ENCODE results near the gene UGT3A1.

The UGT3A1 gene

GRCh38 chr5:35904443-35905132 lies 86.6 kb downstream of the UGT3A1 start:
- DNase-seq (ENCODE audit: low spot score), result no peak

DNA sequence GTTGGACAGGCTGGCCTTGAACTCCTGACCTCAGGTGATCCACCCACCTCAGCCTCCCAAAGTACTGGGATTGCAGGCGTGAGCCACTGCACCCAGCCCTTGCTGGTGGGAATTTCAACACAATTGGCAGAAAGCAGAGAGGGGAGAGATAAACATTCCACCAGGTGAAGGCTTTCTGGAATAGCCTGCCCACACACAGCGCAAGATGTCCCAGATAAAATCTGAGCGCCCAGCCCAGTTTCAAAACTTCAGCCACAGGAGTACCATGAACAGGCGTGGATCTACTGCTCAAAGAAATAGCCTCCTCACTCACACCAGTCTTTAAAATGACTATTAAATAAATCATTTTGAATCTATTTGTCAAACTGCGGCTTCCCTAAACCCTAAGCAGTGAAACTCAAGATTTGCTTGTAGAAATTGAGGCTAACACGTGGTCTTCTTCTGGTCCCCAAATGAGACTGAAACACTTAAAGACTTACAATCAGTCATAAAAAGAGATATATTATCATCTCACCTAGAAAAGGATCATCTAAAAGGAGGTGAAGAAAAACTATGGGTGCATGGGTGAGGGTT lies 87.5 kb downstream of the UGT3A1 start:
- DNase-seq (ENCODE audit: low spot score), result no peak

GRCh38 chr5:35902046-35902672 lies 89.0 kb downstream of the UGT3A1 start:
- DNase-seq (ENCODE audit: low spot score), result peak; percentile 11

Data from AG08395 (cell line).